ENCODE measurements around the gene HS6ST2.
"Not testable (repeated sequence)": the region's sequence is repeated elsewhere in the genome, so short reads cannot be mapped to it uniquely, and the experiment has no call there.

HS6ST2 gene

DNA sequence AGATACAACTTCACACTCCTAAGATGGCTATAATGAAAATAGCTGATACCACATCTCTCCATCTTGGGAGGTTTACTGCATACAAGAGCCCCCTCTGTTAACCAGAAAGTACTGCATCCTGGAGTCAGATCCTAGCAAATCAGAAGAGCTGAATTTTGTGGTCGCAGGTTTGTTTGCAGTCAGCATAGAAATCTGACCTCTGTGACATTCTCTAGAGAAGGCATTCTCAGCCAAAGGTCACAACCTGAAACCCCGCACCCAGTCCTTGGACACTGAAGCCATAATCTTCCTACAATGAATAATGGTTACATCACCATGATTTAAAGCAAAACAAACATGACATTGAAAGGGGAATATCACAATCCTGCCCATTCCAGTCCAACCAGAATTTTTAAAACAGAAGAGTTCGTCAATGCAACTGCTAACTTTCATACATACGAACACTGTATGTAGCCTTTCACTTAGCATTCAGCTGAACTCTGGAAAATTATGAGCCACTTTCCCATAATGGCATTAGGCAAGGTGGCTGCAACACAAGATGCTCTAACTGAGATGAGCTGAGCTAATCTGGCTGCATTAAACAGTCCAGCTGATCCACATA lies 17.6 kb downstream of the HS6ST2 start:
- no peak for DNase-seq (ENCODE audit: low spot score)

DNA sequence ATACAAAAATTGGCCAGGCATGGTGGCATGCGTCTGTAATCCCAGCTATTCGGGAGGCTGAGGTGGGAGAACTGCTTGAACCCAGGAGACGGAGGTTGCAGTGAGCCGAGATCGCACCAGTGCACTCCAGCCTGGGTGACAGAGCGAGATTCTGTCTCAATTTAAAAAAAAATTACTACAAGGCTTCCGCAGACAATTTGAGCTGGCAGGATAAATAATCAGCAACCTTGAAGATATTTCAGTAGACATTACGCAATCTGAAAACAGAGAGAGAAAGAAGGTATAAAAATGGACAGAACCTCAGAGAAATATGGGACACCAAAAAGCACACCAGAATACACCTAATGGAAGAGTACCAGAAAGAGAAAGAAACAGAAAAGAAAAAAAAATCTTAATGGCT lies 25.3 kb downstream of the HS6ST2 start:
- no peak for DNase-seq (ENCODE audit: low spot score)

DNA sequence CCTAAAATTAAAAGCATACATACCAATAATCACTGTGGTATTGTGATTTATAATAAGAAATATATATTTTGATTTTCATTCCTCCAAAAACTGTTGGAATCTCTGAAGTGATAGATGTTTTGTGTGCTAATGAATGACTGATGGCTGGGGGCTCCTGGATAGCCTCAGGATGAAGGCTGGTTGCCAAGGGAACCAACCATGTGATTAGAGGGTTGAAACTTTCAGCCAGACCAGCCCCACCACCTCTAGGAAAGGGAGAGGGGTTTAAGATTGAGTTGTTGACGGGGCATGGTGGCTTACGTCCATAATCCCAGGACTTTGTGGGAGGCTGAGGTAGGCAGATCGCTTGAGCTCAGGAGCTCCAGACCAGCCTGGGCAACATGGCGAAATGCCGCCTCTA lies 34.0 kb downstream of the HS6ST2 start:
- DNase-seq (ENCODE audit: low spot score): peak; percentile 1

DNA sequence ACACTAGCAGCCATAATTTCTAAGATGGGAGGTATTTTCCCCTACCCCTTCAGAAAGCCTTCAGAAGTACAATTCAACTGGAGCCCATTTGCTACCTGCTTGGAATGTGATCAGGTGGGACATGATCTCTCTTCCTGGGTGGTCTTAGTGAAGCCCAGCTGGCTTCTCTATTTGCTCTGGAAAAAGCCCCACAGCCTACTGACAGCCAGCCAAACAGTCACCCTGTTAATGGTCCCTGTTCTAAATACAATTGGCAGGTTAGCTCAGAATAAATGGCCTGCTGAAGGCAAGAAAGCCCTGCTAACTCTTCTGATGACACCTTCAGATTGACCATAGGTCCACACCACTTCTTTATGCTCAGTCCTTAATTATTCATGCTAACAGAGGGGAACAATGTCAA lies 39.9 kb downstream of the HS6ST2 start:
- no peak for DNase-seq (ENCODE audit: low spot score)

DNA sequence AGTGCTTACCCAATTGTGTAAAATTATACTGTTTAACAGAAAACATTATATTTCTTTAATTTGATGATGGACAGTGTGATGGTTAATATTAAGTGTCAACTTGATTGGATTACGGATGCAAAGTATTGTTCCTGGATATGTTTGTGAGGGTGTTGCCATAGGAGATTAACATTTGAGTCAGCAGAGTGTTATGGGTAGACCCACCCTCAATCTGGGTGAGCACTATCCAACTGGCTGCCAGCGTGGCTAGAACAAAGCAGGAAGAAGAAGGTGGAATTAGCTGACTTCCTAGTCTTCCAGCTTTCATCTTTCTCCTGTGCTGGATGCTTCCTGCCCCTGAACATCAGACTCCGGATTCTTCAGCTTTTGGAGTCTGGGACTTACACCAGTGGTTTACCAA lies 42.1 kb downstream of the HS6ST2 start:
- no peak for DNase-seq (ENCODE audit: low spot score)

DNA sequence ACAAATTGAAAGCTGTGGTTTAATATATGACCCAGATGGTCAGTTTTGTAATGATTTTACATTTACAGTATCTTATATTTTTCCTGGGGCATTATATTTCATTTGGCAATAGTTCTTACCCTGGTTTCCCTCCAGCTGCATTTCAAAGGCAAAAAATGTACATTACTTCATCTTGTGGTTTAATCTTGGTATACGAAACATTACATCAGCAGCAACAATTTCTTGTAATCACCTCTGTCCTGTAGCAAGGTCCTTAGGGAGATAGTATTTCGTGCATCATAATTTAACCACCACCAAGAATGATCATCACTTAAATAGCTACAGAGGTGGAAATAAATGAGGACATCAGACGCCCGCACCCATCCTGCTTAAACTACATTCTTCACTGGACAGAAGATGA lies 48.8 kb downstream of the HS6ST2 start:
- DNase-seq (ENCODE audit: low spot score): no peak

DNA sequence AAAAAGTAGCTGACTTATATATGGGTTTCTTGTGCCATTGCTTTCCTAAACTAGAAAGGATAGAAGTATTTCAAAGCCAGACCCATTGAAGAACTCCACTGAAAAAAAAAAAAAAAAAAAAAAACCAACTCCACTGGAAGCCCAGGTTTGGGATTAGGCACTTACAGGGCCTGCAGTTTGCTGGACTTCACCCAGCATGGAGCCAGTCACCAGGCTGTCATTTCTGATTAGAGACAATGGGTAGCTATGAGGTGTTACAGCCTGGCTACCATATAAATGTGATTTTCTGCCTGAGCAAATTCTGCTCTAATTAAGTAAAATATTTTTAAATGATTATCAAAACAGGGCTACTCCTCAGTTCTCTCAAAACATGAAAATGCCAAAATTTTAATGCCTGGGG lies 49.5 kb downstream of the HS6ST2 start:
- no peak for DNase-seq (ENCODE audit: low spot score)

DNA sequence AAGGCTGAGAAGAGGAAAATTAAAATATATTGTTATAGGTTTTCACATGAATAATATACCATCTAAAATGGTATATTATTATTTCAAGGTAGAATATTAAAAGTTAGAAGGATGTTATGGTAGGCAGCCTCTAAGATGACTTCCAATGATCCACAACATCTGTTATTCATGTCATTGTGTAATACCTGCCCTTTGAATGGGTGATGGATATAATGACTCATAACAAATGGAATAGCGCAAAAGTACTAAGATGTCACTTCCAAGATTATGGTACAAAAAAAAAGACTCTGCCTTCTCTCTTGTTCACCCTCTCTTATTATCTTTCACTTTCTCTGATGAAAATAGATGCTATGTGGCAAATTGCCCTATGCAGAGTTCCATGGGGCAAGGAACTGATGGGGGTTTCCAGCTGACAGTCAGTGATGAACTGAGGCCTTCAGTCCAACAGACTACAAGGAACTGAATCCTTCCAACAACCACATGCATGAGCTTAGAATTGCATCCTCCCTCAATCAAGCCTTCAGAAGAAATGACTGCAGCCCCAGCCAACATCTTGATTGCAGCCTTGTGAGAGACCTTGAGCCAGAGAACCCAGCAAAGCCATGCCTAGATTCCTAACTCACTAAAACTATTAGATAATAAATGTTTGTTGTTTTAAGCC lies 57.7 kb downstream of the HS6ST2 start:
- no peak for DNase-seq (ENCODE audit: low spot score)

DNA sequence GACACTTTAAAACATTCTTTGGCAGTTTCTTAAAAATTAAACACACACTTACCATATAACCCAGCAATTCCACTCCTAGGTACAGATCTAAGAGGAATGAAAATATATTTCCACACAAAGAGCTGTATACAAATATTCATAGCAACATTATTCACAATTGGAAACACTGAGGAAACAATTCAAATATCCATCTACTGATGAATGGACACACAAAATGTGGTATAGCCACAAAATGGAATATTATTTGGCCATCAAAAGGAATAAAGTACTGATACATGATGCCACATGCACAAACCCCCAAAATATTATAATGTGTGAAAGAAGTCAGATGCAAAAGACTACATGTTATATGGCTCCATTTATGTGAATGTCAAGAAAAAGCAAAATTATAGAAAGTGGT lies 70.9 kb downstream of the HS6ST2 start:
- no peak for DNase-seq (ENCODE audit: low spot score)

DNA sequence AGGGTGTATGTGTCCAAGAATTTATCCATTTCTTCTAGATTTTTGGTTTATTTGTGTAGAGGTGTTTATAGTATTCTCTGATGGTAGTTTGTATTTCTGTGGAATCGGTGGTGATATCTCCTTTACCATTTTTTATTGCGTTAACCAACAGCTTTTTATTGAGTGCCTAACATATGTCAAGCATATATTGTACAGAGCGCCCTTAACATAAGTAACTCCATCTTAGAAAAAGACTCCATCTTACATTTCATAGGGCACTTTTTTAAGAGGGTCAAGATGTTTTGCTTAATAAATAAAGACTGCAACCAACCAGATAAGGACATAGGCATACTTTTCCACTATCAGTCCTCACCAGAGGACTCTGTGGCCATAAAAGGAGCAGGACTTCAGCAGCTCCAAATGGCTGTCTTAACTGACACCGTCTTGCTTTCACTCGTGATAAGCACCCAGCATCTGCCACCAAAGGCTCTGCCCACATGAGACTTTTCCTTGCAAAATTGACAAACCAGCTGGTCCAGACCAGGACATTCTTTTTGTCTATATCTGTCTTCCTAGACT lies 75.0 kb downstream of the HS6ST2 start:
- no peak for DNase-seq (ENCODE audit: low spot score)

DNA sequence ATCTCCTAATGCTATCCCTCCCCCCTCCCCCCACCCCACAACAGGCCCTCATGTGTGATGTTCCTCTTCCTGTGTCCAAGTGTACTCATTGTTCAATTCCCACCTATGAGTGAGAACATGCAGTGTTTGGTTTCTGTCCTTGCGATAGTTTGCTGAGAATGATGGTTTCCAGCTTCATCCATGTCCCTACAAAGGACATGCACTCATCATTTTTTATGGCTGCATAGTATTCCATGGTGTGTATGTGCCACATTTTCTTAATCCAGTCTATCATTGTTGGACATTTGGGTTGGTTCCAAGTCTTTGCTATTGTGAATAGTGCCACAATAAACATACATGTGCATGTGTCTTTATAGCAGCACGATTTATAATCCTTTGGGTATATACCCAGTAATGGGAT lies 77.7 kb downstream of the HS6ST2 start:
- DNase-seq (ENCODE audit: low spot score): not testable (repeated sequence)

DNA sequence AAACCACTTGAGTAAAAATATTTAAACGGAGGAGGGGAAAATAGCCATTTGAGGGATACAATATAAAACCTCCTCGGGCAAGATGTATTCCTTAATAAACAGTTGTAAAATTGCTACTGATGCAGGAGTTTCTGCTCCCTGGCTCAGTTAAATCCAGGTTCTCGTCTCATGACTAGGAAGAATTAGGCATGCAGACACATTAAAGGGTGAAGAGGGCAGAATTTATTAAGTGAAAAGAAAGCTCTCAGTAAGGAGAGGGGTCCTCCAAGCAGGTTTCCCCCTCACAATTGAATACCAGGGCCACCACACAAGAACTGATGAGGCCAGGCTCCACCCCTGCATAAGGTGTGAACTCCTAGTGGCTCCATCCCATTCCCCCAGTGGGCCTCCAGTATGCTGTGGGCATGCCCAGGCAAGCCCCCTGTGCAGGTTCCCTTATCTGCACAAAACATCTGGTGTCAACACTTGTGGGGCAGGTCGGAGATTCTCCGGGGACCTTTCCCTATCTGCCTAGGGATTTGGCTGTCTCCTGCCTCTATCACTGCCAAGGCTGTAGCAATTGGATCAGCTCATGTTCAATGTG lies 80.4 kb downstream of the HS6ST2 start:
- no peak for DNase-seq (ENCODE audit: low spot score)

DNA sequence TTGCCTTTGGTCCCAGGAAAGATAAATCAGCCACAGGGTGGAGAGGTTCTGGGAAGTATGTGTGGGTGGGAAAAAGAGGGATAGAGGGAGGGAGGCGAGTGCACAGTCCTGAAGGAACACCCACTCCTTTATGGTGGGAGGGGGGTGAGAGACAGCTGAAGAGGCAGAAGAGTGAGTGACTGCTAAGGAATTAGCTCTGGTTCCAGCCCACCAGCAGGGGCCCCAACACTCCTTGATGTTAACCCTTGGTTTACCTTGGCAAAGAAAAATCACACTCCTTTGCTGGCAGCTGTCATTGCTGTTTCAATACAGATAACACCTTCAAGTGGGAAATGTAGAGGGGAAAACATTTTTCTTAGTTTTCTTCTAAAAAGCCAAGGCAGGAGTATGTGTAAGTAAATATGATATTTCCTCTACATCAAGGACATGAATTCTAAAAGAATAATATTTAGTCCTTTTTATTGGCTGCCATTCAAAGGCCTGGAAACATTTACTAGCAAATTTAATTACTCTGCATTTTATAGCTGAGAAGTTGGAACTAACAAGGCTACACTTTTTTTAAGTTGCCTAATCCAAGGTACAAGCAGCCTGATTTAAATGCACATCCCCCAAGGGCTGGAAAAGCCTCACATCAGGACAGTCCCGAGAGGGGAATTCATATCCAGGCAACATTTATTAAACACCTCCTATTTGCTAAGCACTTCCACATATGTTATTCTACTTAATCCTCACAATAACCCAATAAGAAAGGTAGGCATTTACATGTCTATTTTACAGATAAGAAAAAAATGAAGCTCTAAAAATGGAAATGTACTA lies 81.7 kb downstream of the HS6ST2 start:
- no peak for DNase-seq (ENCODE audit: low spot score)

DNA sequence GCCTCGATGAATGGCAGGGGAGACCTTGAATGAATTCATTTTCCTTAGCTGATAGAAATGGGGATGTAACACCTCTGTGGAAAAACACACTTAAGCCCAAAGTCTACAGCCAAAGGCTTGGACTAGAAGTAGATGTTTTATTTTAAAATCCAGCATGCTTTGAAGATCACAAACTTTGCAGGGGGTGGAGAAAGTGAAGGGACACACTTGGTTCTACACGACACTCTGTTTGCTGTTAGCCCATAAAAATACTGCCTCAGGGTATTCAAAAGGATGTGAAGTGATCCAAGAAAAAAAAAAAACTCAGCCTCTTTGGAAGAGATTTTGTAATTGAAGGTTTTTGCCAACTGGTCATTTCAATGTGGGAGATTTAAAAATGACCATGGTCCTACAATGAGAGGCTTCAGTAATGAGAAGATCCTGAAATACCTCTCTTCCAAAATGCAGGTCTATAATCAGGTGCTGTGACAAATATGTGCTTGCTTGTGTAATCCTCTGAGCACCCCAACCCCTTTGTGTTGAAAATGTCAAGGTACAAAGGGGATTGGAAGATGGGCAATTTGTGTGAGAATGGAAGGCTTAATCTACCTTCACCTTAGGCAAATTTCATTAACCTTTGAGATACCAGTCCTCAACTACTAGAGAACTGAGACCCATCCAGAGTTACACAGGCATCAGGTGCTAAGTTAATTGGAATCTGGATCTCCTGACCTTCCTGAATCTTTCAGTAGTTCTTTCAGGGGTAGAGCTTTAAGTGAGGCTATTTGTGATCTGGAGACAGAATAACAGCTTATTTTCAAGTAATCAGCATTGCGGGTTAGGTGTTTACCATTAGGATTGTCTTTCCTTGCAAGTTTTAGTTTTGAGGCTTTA lies 82.5 kb downstream of the HS6ST2 start:
- DNase-seq (ENCODE audit: low spot score): no peak

DNA sequence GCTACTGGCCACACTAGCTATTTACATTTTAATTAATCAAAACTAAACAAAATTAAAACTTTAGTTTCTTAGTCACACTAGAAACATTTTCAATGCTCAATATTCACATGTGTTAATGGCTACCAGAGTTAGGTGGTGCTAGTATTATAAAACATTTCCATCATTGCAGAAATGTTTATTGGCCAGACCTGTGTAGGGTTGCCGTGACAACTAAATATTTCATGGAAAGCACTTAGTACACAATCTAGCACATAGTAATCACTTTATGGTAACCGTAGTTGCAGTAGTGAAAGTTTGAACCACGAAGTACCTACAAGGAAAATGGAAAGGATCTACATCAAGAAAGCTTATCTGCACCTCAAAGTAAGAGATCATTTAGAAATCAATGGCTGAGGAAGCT lies 95.9 kb downstream of the HS6ST2 start:
- DNase-seq (ENCODE audit: low spot score): no peak

DNA sequence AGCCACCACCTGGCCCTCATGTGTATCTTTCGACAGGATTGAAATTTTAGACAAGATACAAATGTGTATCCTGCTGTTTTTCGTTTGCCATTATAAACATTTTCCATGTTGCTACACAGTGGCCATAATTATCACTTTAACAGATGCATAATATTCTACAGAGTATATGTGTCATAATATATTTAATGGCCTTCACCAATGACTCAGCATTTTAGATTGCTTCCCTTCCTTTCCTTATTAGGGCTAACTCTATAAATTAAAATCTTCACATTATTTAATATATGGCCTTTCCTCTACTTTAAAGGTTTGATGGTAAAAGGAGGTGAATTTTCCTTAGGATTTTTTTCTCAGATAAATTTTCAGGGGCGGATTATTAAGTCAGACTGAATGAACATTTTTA lies 97.4 kb downstream of the HS6ST2 start:
- DNase-seq (ENCODE audit: low spot score): no peak

DNA sequence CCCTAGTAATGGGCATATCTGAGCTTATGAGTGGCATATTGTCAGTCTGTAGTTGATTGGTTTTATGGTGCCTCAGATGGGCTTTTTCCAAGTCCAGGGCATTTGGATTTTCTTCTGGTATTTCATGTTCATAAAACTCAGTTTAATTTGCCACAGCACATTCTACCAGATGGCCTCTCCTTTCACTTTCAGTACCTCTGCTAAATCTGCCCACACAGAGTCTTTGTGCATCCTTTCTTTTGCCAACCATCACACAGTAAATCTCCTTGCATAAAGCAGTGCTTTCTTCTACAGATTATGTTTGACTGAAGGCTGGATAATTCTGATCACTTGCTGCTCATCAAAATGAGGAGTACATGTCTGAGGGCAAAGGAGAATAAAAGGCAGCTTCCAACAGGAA lies 98.2 kb downstream of the HS6ST2 start:
- no peak for DNase-seq (ENCODE audit: low spot score)

DNA sequence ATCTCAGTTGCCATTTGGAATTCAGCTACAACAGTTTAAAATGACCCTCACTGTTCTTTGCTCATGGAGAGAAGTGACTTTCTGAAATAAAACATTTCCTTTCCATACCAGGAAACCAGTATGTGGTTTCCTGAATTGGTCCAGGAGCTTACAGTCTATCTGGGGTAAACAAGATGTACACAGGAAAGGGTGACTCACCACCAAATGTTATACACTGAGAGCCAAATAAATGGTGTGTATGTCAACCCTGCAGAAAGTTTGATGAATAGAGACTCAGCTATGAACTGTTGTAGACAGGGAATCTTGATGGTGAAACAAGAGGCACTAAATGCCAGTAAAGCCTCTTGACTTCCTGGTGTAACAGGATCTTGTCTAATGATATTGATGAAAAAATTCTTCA lies 100.4 kb downstream of the HS6ST2 start:
- no peak for DNase-seq (ENCODE audit: low spot score)

DNA sequence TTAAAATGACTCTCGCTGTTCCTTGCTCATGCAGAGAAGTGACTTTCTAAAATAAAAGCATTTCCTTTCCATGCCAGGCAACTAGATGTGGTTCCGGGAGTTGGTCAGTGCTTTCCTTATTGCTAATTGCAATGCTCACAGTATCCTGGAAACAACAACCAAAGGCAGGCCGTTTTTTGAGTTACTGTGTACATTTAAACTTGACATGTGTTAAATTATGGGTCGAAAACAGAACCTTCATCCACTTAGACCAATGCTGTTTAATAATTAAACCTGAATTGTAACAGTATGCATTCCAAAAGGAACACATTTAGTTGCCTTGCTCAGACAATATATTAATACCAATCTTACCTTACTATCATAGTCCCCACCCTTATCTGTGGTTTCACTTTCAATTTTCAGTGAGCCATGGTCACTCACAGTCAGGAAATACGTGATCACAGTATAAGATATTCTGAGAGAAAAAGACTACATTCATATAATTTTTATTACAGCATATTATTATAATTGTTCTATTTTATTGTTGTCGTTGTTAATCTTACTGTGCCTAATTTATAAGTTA lies 102.6 kb downstream of the HS6ST2 start:
- no peak for DNase-seq (ENCODE audit: low spot score)

DNA sequence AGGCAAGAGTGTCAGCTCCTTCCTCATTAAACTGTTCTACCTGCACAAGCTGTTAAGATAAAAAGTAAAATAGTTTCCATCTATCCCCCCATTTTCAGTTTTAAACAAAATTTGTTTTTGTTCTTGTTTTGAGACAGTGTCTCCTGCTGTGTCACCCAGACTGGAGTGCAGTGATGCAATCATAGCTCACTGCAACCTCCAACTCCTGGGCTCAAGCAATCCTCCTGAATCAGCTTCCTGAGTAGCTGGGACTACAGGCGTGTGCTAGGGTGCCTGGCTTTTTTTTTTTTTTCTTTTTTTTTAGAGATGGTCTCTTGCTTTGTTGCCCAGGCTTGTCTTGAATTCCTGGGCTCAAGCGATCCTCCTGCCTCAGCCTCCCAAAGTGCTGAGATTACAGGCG lies 105.4 kb downstream of the HS6ST2 start:
- no peak for DNase-seq (ENCODE audit: low spot score)

DNA sequence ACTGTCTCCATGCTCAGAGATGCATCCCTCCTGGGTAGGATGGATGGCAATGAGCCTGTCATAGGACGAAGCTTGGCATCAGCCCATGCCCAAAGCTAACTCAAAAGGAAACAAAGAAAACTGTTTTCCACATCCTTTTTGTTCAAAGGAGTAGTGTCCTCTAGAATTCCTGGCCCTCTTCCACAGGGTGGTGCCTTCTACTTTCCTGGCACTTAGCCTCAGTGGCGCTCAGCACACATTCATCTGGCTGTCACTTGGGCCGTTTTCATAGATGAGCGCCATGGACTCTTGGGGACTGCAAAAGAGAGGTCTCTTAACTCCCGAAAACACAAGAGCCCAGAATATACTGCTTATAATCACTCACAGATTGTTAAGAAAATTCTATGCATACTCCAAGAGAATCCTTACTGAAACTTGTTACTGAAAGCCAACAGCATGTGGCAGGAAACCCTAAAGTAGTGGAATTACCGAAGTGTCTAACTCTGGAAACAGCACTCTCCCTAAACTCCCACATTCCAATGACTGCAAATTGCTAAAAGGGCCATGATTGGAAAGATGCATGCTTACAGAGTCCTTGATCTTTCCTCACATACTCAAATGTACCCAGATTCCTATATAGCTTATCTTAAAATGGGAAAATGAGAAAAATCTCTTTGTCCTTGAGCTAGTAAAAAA lies 110.0 kb downstream of the HS6ST2 start:
- no peak for DNase-seq (ENCODE audit: low spot score)
